H1 (cell line): ENCODE data around the gene DAAM1. TPM values are rescaled to one million over a fixed set of nuclear protein-coding genes. Genes with fewer than 3 reads are reported as not detected.

Experiments
- CEBPB ChIP-seq: IDR thresholded peaks from 2 replicates; pipeline ENCODE4 v1.6.1; 2012; ENCODE audit warnings: low read depth, low read length
- CHD7 ChIP-seq: fragments of 300-600 bp; sonication (generic); IDR thresholded peaks from 2 replicates; pipeline ENCODE4 v1.7.1; 2012; ENCODE audit warnings: low read length, moderate library complexity, mild to moderate bottlenecking, inconsistent platforms; ENCODE audit not compliant: insufficient replicate concordance
- EZH2 ChIP-seq: fragments of 200-600 bp; sonication (generic); IDR thresholded peaks from 2 replicates; pipeline ENCODE4 v1.7.1; 2012; ENCODE audit warnings: low read depth, mild to moderate bottlenecking, moderate library complexity, low read length, inconsistent platforms; ENCODE audit not compliant: severe bottlenecking
- GTF2F1 ChIP-seq: IDR thresholded peaks from 2 replicates; pipeline ENCODE4 v1.6.1; 2012; ENCODE audit warnings: low read depth, low read length, improper control_type of control experiment, borderline replicate concordance
- KDM5A ChIP-seq: fragments of 200-600 bp; IDR thresholded peaks from 2 replicates; pipeline ENCODE4 v1.7.1; 2012; ENCODE audit warnings: mild to moderate bottlenecking, low read length, inconsistent platforms, mixed read lengths
- MAFK ChIP-seq: IDR thresholded peaks from 2 replicates; pipeline ENCODE4 v1.6.1; 2012; ENCODE audit warnings: low read depth, mild to moderate bottlenecking, improper control_type of control experiment, low read length
- RXRA ChIP-seq: IDR thresholded peaks from 2 replicates; pipeline ENCODE4 v1.6.1; 2011; ENCODE audit warnings: low read depth, mild to moderate bottlenecking, low read length, moderate library complexity; ENCODE audit not compliant: insufficient read depth
- SIRT6 ChIP-seq: IDR thresholded peaks from one replicate; pipeline ENCODE4 v1.7.1; 2012; ENCODE audit warnings: low read length, inconsistent platforms
- TBP ChIP-seq: IDR thresholded peaks from 2 replicates; pipeline ENCODE4 v1.6.1; 2011; ENCODE audit warnings: low read depth, low read length, improper control_type of control experiment
- TCF12 ChIP-seq: IDR thresholded peaks from 2 replicates; pipeline ENCODE4 v1.6.1; 2011; ENCODE audit warnings: low read depth, mild to moderate bottlenecking, low read length
- polyA plus RNA-seq, 7 experiments: library from polyadenylated mRNA; depleted of rRNA in 3 of 7; stranded (reverse) in 5 of 7; unstranded in 2 of 7; fragments of >200 nt in 5 of 7; fragments of 200-250 nt in 2 of 7; gene quantifications; 1 replicate in 5 of 7; 2 replicates in 1 of 7; 4 replicates in 1 of 7; pipeline versions ENCODE4 v1.2.1 to v1.2.3, GENCODE V29; 2011 to 2013; ENCODE audit warnings: missing spikeins in 2 of 7, mixed read lengths in 2 of 7
- total RNA-seq: library from RNA; stranded (reverse); fragmentation: NEBNext Ultra II Directional; extraction: Animal tissue kit (Norgen Biotek cat#: 25700); gene quantifications from 2 replicates; pipeline ENCODE4 v1.2.1, GENCODE V29; 2021

Gene DAAM1
- total and polyA plus RNA-seq, 2 of the 8 experiments (the other 6 are each of a cell fraction or from before 2014, with no cell fraction given) = 5.0 to 44.9 TPM

GRCh38 chr14:59360233-59360632 is 171.8 kb downstream of the DAAM1 start (continued):
- TF ChIP-seq TBP (no peak), RXRA (no peak), GTF2F1 (no peak), MAFK (no peak), SIRT6 (no peak), KDM5A (no peak), TCF12 (no peak), CEBPB (no peak), EZH2 (no peak), CHD7 (no peak)
